ENCODE results near the gene CRYGB.

CRYGB gene

DNA sequence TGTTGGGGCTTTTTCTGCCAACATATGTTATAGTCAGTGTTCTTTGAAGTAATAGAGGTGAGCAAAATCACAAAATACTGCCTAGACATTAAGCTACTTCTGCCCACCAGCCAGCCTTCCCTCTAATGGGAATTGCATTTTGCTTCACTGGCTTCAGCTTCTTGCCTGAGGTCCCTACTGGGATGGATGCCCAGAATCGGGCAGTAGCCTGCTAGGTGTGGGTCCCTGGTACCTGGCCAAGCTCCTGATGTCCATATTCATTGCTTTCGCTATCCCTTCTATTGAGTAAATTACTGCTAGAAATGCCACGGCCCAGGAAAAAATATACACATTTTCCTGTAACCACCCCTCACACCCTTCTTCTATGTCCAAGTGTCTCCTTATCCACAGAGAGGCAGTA is 48.6 kb downstream of the CRYGB start:
- Histone ChIP-seq H3K9me2 (replicated peaks; ENCODE audit: control insufficient read depth, low read length) (no peaks in the 10 kb centered on the region), H3F3A (ENCODE audit: control insufficient read depth, insufficient read depth) (no peaks in the 10 kb centered on the region), H3K4me1 (ENCODE audit: control insufficient read depth, low read length) (no peaks in the 10 kb centered on the region), H3K4me3 (ENCODE audit: low read length) (no peak overlapping the region), H3K27me3 (ENCODE audit: control insufficient read depth, low read length) (peaks cover 11% of the 10 kb centered on the region; the same call in 1 of the 2 replicates), H3K9me3 (ENCODE audit: control insufficient read depth, insufficient read depth, low read length) (no peaks in the 10 kb centered on the region), H3K27ac (ENCODE audit: low read depth, low read length) (no peak overlapping the region), H3K79me2 (ENCODE audit: control insufficient read depth, low read length) (no peaks in the 10 kb centered on the region), H3K4me2 (ENCODE audit: low read length) (no peak overlapping the region), H3K36me3 (ENCODE audit: control insufficient read depth, low read length) (no peaks in the 10 kb centered on the region), H4K20me1 (ENCODE audit: control insufficient read depth, insufficient read depth, low read depth, low read length) (no peaks in the 10 kb centered on the region)
- TF ChIP-seq, protein P1, sequence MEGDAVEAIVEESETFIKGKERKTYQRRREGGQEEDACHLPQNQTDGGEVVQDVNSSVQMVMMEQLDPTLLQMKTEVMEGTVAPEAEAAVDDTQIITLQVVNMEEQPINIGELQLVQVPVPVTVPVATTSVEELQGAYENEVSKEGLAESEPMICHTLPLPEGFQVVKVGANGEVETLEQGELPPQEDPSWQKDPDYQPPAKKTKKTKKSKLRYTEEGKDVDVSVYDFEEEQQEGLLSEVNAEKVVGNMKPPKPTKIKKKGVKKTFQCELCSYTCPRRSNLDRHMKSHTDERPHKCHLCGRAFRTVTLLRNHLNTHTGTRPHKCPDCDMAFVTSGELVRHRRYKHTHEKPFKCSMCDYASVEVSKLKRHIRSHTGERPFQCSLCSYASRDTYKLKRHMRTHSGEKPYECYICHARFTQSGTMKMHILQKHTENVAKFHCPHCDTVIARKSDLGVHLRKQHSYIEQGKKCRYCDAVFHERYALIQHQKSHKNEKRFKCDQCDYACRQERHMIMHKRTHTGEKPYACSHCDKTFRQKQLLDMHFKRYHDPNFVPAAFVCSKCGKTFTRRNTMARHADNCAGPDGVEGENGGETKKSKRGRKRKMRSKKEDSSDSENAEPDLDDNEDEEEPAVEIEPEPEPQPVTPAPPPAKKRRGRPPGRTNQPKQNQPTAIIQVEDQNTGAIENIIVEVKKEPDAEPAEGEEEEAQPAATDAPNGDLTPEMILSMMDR (IDR thresholded peaks at IDR 0.05; ENCODE audit: low read depth, low read length, poor library complexity, severe bottlenecking), result no peak
- no peak for TF ChIP-seq EZH2phosphoT487 (IDR thresholded peaks at IDR 0.05; ENCODE audit: borderline replicate concordance, low read length)

DNA sequence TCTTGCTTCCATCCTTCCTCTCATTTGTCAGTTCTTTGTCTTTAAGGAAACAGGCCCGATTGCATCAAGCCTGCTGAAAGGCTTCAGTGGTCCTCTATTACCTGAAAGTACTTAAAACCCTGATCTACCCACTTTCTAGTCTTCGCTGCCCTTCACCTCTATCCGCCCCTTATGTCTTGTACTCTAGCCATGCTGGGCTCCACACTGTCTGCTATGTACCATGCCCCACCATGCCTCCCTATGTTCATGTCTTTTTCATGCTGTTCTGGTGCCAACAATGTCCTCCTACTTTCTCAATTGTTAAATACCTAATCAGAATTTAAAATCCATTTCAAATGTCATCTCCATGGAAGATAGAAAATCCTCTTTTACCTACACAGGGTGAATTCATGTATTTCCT is 49.9 kb downstream of the CRYGB start:
- Histone ChIP-seq H3F3A (ENCODE audit: control insufficient read depth, insufficient read depth) (no peaks in the 10 kb centered on the region), H3K4me3 (ENCODE audit: low read length) (no peak overlapping the region), H3K27me3 (ENCODE audit: control insufficient read depth, low read length) (peaks cover 11% of the 10 kb centered on the region; the same call in 1 of the 2 replicates), H3K79me2 (ENCODE audit: control insufficient read depth, low read length) (no peaks in the 10 kb centered on the region), H3K9me2 (replicated peaks; ENCODE audit: control insufficient read depth, low read length) (no peaks in the 10 kb centered on the region), H3K36me3 (ENCODE audit: control insufficient read depth, low read length) (no peaks in the 10 kb centered on the region), H4K20me1 (ENCODE audit: control insufficient read depth, insufficient read depth, low read depth, low read length) (no peaks in the 10 kb centered on the region), H3K27ac (ENCODE audit: low read depth, low read length) (no peak overlapping the region), H3K4me2 (ENCODE audit: low read length) (no peak overlapping the region), H3K4me1 (ENCODE audit: control insufficient read depth, low read length) (no peaks in the 10 kb centered on the region), H3K9me3 (ENCODE audit: control insufficient read depth, insufficient read depth, low read length) (no peaks in the 10 kb centered on the region)
- no peak for TF ChIP-seq EZH2phosphoT487 (IDR thresholded peaks at IDR 0.05; ENCODE audit: borderline replicate concordance, low read length)

DNA sequence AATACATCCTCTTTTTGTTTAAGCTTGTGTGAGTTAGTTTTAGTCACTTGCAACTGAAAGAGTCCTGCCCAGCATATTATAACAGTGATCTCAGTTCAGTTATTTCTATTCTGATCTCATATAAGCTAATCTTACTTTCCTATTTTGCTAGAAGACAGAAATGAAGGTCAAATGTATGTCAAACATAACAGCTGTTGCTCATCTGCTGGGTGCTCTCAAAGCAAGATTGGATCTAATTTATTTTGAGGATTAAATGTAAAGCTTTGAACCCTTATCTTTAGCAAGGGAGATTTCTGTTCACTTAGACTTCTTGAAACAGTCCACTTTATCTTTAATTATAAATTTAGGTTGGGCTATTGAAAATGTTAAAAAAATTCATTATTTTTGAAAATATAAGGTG is 52.8 kb downstream of the CRYGB start:
- Histone ChIP-seq H3K4me1 (ENCODE audit: control insufficient read depth, low read length) (no peaks in the 10 kb centered on the region), H3K27ac (ENCODE audit: low read depth, low read length) (no peak overlapping the region), H3F3A (ENCODE audit: control insufficient read depth, insufficient read depth) (no peaks in the 10 kb centered on the region), H3K36me3 (ENCODE audit: control insufficient read depth, low read length) (no peaks in the 10 kb centered on the region), H3K4me3 (ENCODE audit: low read length) (no peak overlapping the region), H3K4me2 (ENCODE audit: low read length) (no peak overlapping the region), H3K9me3 (ENCODE audit: control insufficient read depth, insufficient read depth, low read length) (no peaks in the 10 kb centered on the region), H3K27me3 (ENCODE audit: control insufficient read depth, low read length) (peaks cover 11% of the 10 kb centered on the region; the same call in 1 of the 2 replicates), H3K9me2 (replicated peaks; ENCODE audit: control insufficient read depth, low read length) (no peaks in the 10 kb centered on the region), H3K79me2 (ENCODE audit: control insufficient read depth, low read length) (no peaks in the 10 kb centered on the region), H4K20me1 (ENCODE audit: control insufficient read depth, insufficient read depth, low read depth, low read length) (no peaks in the 10 kb centered on the region)
- TF ChIP-seq, protein P1 (IDR thresholded peaks at IDR 0.05; ENCODE audit: low read depth, low read length, poor library complexity, severe bottlenecking), result no peak
- TF ChIP-seq EZH2phosphoT487 (IDR thresholded peaks at IDR 0.05; ENCODE audit: borderline replicate concordance, low read length), result no peak

Measured in DOHH2 (cell line).